Measurements from ENCODE around the gene STAMBP.

- TF ChIP-seq CTCF (IDR thresholded peaks at IDR 0.05) (no peak), POLR2A (IDR thresholded peaks at IDR 0.05) (no peak)
These were observed 15.3 kb downstream of the STAMBP start for GRCh38 chr2:73844087-73844486.
